HAP-1 (cell line): Measurements from ENCODE around the gene FAIM2.
A peak's percentile ranks its signal among the peaks of the same experiment; 100 is the strongest.

ENCODE experiments used
- DNase-seq, 2 experiments: peaks; one replicate each; pipeline ENCODE4 v3.0.0-alpha.2; 2016 to 2020; ENCODE audit warnings: low spot score in 2 of 2
- H3K27me3 ChIP-seq: fragments of 250-450 bp; sonication (Bioruptor Pico); 2 replicates; pipeline ENCODE4 v1.5.1; 2020; ENCODE audit warnings: low read depth, mild to moderate bottlenecking, moderate library complexity
- H3K36me3 ChIP-seq: fragments of 250-450 bp; sonication (Bioruptor Pico); replicated peaks from 2 replicates; pipeline ENCODE4 v1.5.1; 2020; ENCODE audit warnings: mild to moderate bottlenecking
- H3K4me1 ChIP-seq: fragments of 250-450 bp; sonication (Bioruptor Pico); 2 replicates; pipeline ENCODE4 v1.5.1; 2020; ENCODE audit warnings: mild to moderate bottlenecking
- H3K4me3 ChIP-seq: fragments of 250-450 bp; sonication (Bioruptor Pico); 2 replicates; pipeline ENCODE4 v1.5.1; 2020; ENCODE audit warnings: mild to moderate bottlenecking, moderate library complexity
- H3K9me3 ChIP-seq: fragments of 250-450 bp; sonication (Bioruptor Pico); 2 replicates; pipeline ENCODE4 v1.5.1; 2020; ENCODE audit warnings: mild to moderate bottlenecking, moderate library complexity
- in situ Hi-C: fragments of 300-500 bp; cut with MboI; formaldehyde crosslinking; loops from 3 replicates; pipeline ENCODE4 v1.14.3; 2020; ENCODE audit warnings: low sequenced_read_pairs, inconsistent platforms, mixed read lengths

The FAIM2 gene

GRCh38 chr12:49917788-49918173 is 14.1 kb upstream of the FAIM2 start:
- Histone ChIP-seq H3K27me3 (no peaks in the 10 kb centered on the region), H3K36me3 (no peaks in the 10 kb centered on the region), H3K9me3 (no peaks in the 10 kb centered on the region), H3K4me3 (no peak overlapping the region), H3K4me1 (no peaks in the 10 kb centered on the region)
- DNase-seq, result no peak
- in situ Hi-C loops, result no loop called here

GRCh38 chr12:49917166-49917787 is 13.6 kb upstream of the FAIM2 start:
- no peaks in the 10 kb centered on the region for H3K36me3 ChIP-seq
- no peaks in the 10 kb centered on the region for H3K9me3 ChIP-seq
- H3K27me3 ChIP-seq, result no peaks in the 10 kb centered on the region
- in situ Hi-C loops, result no loop called here
- no peak overlapping the region for H3K4me3 ChIP-seq
- H3K4me1 ChIP-seq, result no peaks in the 10 kb centered on the region
- no peak for DNase-seq

- in situ Hi-C loops, result no loop called here
- Histone ChIP-seq H3K36me3 (no peaks in the 10 kb centered on the region), H3K4me3 (no peak overlapping the region), H3K27me3 (no peaks in the 10 kb centered on the region), H3K9me3 (no peaks in the 10 kb centered on the region), H3K4me1 (no peaks in the 10 kb centered on the region)
- DNase-seq, result no peak
Observed at GRCh38 chr12:49916129-49916919, 12.6 kb upstream of the FAIM2 start.

- DNase-seq, result no peak
- Histone ChIP-seq H3K4me1 (no peaks in the 10 kb centered on the region), H3K27me3 (no peaks in the 10 kb centered on the region), H3K4me3 (no peak overlapping the region), H3K9me3 (no peaks in the 10 kb centered on the region), H3K36me3 (no peaks in the 10 kb centered on the region)
- in situ Hi-C loops, result no loop called here
Observed at GRCh38 chr12:49912345-49913255, 8.9 kb upstream of the FAIM2 start.

- Histone ChIP-seq H3K27me3 (no peaks in the 10 kb centered on the region), H3K9me3 (no peaks in the 10 kb centered on the region), H3K4me1 (no peaks in the 10 kb centered on the region), H3K36me3 (no peaks in the 10 kb centered on the region), H3K4me3 (no peak overlapping the region)
- in situ Hi-C loops, result no loop called here
- no peak for DNase-seq
Observed at GRCh38 chr12:49911213-49911605, 7.5 kb upstream of the FAIM2 start.

- DNase-seq, result no peak
- Histone ChIP-seq H3K4me1 (no peaks in the 10 kb centered on the region), H3K4me3 (no peak overlapping the region), H3K36me3 (no peaks in the 10 kb centered on the region), H3K9me3 (no peaks in the 10 kb centered on the region), H3K27me3 (no peaks in the 10 kb centered on the region)
- in situ Hi-C loops, result no loop called here
Observed at GRCh38 chr12:49910331-49911212, 6.9 kb upstream of the FAIM2 start.

GRCh38 chr12:49909826-49910225 is 6.1 kb upstream of the FAIM2 start:
- Histone ChIP-seq H3K27me3 (no peaks in the 10 kb centered on the region), H3K4me3 (no peak overlapping the region), H3K9me3 (no peaks in the 10 kb centered on the region), H3K4me1 (no peaks in the 10 kb centered on the region), H3K36me3 (no peaks in the 10 kb centered on the region)
- DNase-seq, result peak in 1 of 2 experiments; percentile 36
- in situ Hi-C loops, result no loop called here

GRCh38 chr12:49909356-49909755 is 5.7 kb upstream of the FAIM2 start:
- in situ Hi-C loops, result no loop called here

GRCh38 chr12:49907352-49907751 is 3.7 kb upstream of the FAIM2 start:
- Histone ChIP-seq H3K4me1 (peaks cover 7% of the 10 kb centered on the region; the same call in 1 of the 2 replicates), H3K36me3 (no peaks in the 10 kb centered on the region), H3K4me3 (no peak overlapping the region), H3K9me3 (no peaks in the 10 kb centered on the region), H3K27me3 (no peaks in the 10 kb centered on the region)
- in situ Hi-C loops, result no loop called here
- DNase-seq, result no peak

More at GRCh38 chr12:49909356-49909755, 5.7 kb upstream of the FAIM2 start:
- no peaks in the 10 kb centered on the region for H3K36me3 ChIP-seq
- H3K9me3 ChIP-seq, result no peaks in the 10 kb centered on the region
- no peaks in the 10 kb centered on the region for H3K27me3 ChIP-seq
- no peak for DNase-seq
- no peak overlapping the region for H3K4me3 ChIP-seq
- H3K4me1 ChIP-seq, result no peaks in the 10 kb centered on the region

GRCh38 chr12:49905718-49906314 is 2.1 kb upstream of the FAIM2 start:
- Histone ChIP-seq H3K9me3 (no peaks in the 10 kb centered on the region), H3K4me1 (peaks cover 7% of the 10 kb centered on the region; the same call in 1 of the 2 replicates)

GRCh38 chr12:49904601-49905000 is 901 bp upstream of the FAIM2 start:
- Histone ChIP-seq H3K4me3 (no peak overlapping the region), H3K27me3 (no peaks in the 10 kb centered on the region), H3K9me3 (no peaks in the 10 kb centered on the region), H3K36me3 (no peaks in the 10 kb centered on the region), H3K4me1 (peaks cover 7% of the 10 kb centered on the region; the same call in 1 of the 2 replicates)
- DNase-seq, result no peak
- in situ Hi-C loops, result no loop called here

More at GRCh38 chr12:49905718-49906314, 2.1 kb upstream of the FAIM2 start:
- no peaks in the 10 kb centered on the region for H3K27me3 ChIP-seq
- no peaks in the 10 kb centered on the region for H3K36me3 ChIP-seq
- in situ Hi-C loops, result no loop called here
- no peak overlapping the region for H3K4me3 ChIP-seq
- no peak for DNase-seq

- DNase-seq, result no peak
- Histone ChIP-seq H3K4me1 (peaks cover 7% of the 10 kb centered on the region; the same call in 1 of the 2 replicates), H3K27me3 (no peaks in the 10 kb centered on the region), H3K4me3 (peak overlapping the region; percentile 17), H3K36me3 (no peaks in the 10 kb centered on the region), H3K9me3 (no peaks in the 10 kb centered on the region)
- in situ Hi-C loops, result no loop called here
Observed at GRCh38 chr12:49903351-49903699, 375 bp downstream of the FAIM2 start.
